ENCODE measurements around the gene SERPINA4.
"Not testable (repeated sequence)": the region's sequence is repeated elsewhere in the genome, so short reads cannot be mapped to it uniquely, and the experiment has no call there.

Gene SERPINA4

GRCh38 chr14:94608966-94609365 is 47.7 kb downstream of the SERPINA4 start:
- not testable (repeated sequence) for H3K27ac ChIP-seq (ENCODE audit: low read depth, low read length); H3K9ac ChIP-seq (ENCODE audit: low read length); H3K4me3 ChIP-seq (ENCODE audit: low read depth, low read length); H3K4me1 ChIP-seq (ENCODE audit: control insufficient read depth, insufficient read depth, low read length); H3K9me3 ChIP-seq (ENCODE audit: control insufficient read depth, insufficient read depth, low read depth, low read length); H3K27me3 ChIP-seq (ENCODE audit: control insufficient read depth, insufficient read depth, low read length); H3K36me3 ChIP-seq (ENCODE audit: control insufficient read depth, insufficient read depth, low read length)

- Histone ChIP-seq H3K4me3 (ENCODE audit: low read depth, low read length) (no peak overlapping the region), H3K9me3 (ENCODE audit: control insufficient read depth, insufficient read depth, low read depth, low read length) (no peaks in the 10 kb centered on the region), H3K27ac (ENCODE audit: low read depth, low read length) (no peak overlapping the region), H3K9ac (ENCODE audit: low read length) (no peak overlapping the region), H3K36me3 (ENCODE audit: control insufficient read depth, insufficient read depth, low read length) (no peaks in the 10 kb centered on the region), H3K4me1 (ENCODE audit: control insufficient read depth, insufficient read depth, low read length) (no peaks in the 10 kb centered on the region), H3K27me3 (ENCODE audit: control insufficient read depth, insufficient read depth, low read length) (no peaks in the 10 kb centered on the region)
Observed at GRCh38 chr14:94611179-94611578, 49.9 kb downstream of the SERPINA4 start.

- Histone ChIP-seq H3K4me3 (ENCODE audit: low read depth, low read length) (no peak within 1 kb of the TSS), H3K36me3 (ENCODE audit: control insufficient read depth, insufficient read depth, low read length) (no peaks in the 10 kb centered on the region), H3K27me3 (ENCODE audit: control insufficient read depth, insufficient read depth, low read length) (no peaks in the 10 kb centered on the region), H3K9me3 (ENCODE audit: control insufficient read depth, insufficient read depth, low read depth, low read length) (peaks cover 3% of the 10 kb centered on the region; the same call in 1 of the 2 replicates), H3K9ac (ENCODE audit: low read length) (no peak within 1 kb of the TSS), H3K27ac (ENCODE audit: low read depth, low read length) (no peak within 1 kb of the TSS), H3K4me1 (ENCODE audit: control insufficient read depth, insufficient read depth, low read length) (no peaks in the 10 kb centered on the region)
Observed at GRCh38 chr14:94612174-94612573, 50.9 kb downstream of the SERPINA4 start, which contains the start of gene SERPINA3. TSS of gene SERPINA3 (plus strand) at chr14:94612391. CDS start at chr14:94614442, 2,051 bp downstream.

- Histone ChIP-seq H3K9me3 (ENCODE audit: control insufficient read depth, insufficient read depth, low read depth, low read length) (peaks cover 10% of the 10 kb centered on the region), H3K27me3 (ENCODE audit: control insufficient read depth, insufficient read depth, low read length) (no peaks in the 10 kb centered on the region), H3K4me3 (ENCODE audit: low read depth, low read length) (no peak overlapping the region), H3K4me1 (ENCODE audit: control insufficient read depth, insufficient read depth, low read length) (no peaks in the 10 kb centered on the region), H3K27ac (ENCODE audit: low read depth, low read length) (no peak overlapping the region), H3K9ac (ENCODE audit: low read length) (no peak overlapping the region), H3K36me3 (ENCODE audit: control insufficient read depth, insufficient read depth, low read length) (no peaks in the 10 kb centered on the region)
Observed at GRCh38 chr14:94612580-94613554, 51.6 kb downstream of the SERPINA4 start.

GRCh38 chr14:94613720-94614644 is 52.7 kb downstream of the SERPINA4 start:
- Histone ChIP-seq H3K27ac (ENCODE audit: low read depth, low read length) (no peak overlapping the region), H3K4me3 (ENCODE audit: low read depth, low read length) (no peak overlapping the region)

GRCh38 chr14:94614802-94615201 is 53.6 kb downstream of the SERPINA4 start:
- no peaks in the 10 kb centered on the region for H3K36me3 ChIP-seq (ENCODE audit: control insufficient read depth, insufficient read depth, low read length)
- no peaks in the 10 kb centered on the region for H3K4me1 ChIP-seq (ENCODE audit: control insufficient read depth, insufficient read depth, low read length)
- no peak overlapping the region for H3K4me3 ChIP-seq (ENCODE audit: low read depth, low read length)
- peaks cover 29% of the 10 kb centered on the region for H3K9me3 ChIP-seq (ENCODE audit: control insufficient read depth, insufficient read depth, low read depth, low read length)
- H3K27ac ChIP-seq (ENCODE audit: low read depth, low read length): no peak overlapping the region
- H3K27me3 ChIP-seq (ENCODE audit: control insufficient read depth, insufficient read depth, low read length): no peaks in the 10 kb centered on the region
- no peak overlapping the region for H3K9ac ChIP-seq (ENCODE audit: low read length)

More at GRCh38 chr14:94613720-94614644, 52.7 kb downstream of the SERPINA4 start:
- H3K9me3 ChIP-seq (ENCODE audit: control insufficient read depth, insufficient read depth, low read depth, low read length): peaks cover 21% of the 10 kb centered on the region
- H3K4me1 ChIP-seq (ENCODE audit: control insufficient read depth, insufficient read depth, low read length): no peaks in the 10 kb centered on the region
- no peak overlapping the region for H3K9ac ChIP-seq (ENCODE audit: low read length)
- no peaks in the 10 kb centered on the region for H3K36me3 ChIP-seq (ENCODE audit: control insufficient read depth, insufficient read depth, low read length)
- H3K27me3 ChIP-seq (ENCODE audit: control insufficient read depth, insufficient read depth, low read length): no peaks in the 10 kb centered on the region

- Histone ChIP-seq H3K36me3 (ENCODE audit: control insufficient read depth, insufficient read depth, low read length) (no peaks in the 10 kb centered on the region), H3K9ac (ENCODE audit: low read length) (no peak overlapping the region), H3K27me3 (ENCODE audit: control insufficient read depth, insufficient read depth, low read length) (no peaks in the 10 kb centered on the region), H3K9me3 (ENCODE audit: control insufficient read depth, insufficient read depth, low read depth, low read length) (peaks cover 32% of the 10 kb centered on the region), H3K4me1 (ENCODE audit: control insufficient read depth, insufficient read depth, low read length) (no peaks in the 10 kb centered on the region), H3K27ac (ENCODE audit: low read depth, low read length) (no peak overlapping the region), H3K4me3 (ENCODE audit: low read depth, low read length) (no peak overlapping the region)
Observed at GRCh38 chr14:94615254-94615653, 54.0 kb downstream of the SERPINA4 start.

- peaks cover 32% of the 10 kb centered on the region for H3K9me3 ChIP-seq (ENCODE audit: control insufficient read depth, insufficient read depth, low read depth, low read length)
- H3K27me3 ChIP-seq (ENCODE audit: control insufficient read depth, insufficient read depth, low read length): no peaks in the 10 kb centered on the region
Observed at GRCh38 chr14:94615823-94616570, 54.8 kb downstream of the SERPINA4 start.

GRCh38 chr14:94617366-94617941 is 56.2 kb downstream of the SERPINA4 start:
- Histone ChIP-seq H3K4me1 (ENCODE audit: control insufficient read depth, insufficient read depth, low read length) (no peaks in the 10 kb centered on the region), H3K9ac (ENCODE audit: low read length) (no peak overlapping the region), H3K36me3 (ENCODE audit: control insufficient read depth, insufficient read depth, low read length) (no peaks in the 10 kb centered on the region), H3K27me3 (ENCODE audit: control insufficient read depth, insufficient read depth, low read length) (no peaks in the 10 kb centered on the region), H3K9me3 (ENCODE audit: control insufficient read depth, insufficient read depth, low read depth, low read length) (peaks cover 32% of the 10 kb centered on the region), H3K4me3 (ENCODE audit: low read depth, low read length) (no peak overlapping the region), H3K27ac (ENCODE audit: low read depth, low read length) (no peak overlapping the region)

More at GRCh38 chr14:94615823-94616570, 54.8 kb downstream of the SERPINA4 start:
- Histone ChIP-seq H3K27ac (ENCODE audit: low read depth, low read length) (no peak overlapping the region), H3K4me1 (ENCODE audit: control insufficient read depth, insufficient read depth, low read length) (no peaks in the 10 kb centered on the region), H3K9ac (ENCODE audit: low read length) (no peak overlapping the region), H3K4me3 (ENCODE audit: low read depth, low read length) (no peak overlapping the region), H3K36me3 (ENCODE audit: control insufficient read depth, insufficient read depth, low read length) (no peaks in the 10 kb centered on the region)

All from HUES6 (cell line).